ENCODE data around the gene CUEDC1.

GRCh38 chr17:57834146-57834741, 121.0 kb downstream of the CUEDC1 start:
- TF ChIP-seq CTCF (IDR thresholded peaks at IDR 0.05) = peak in 2 of 4 experiments; percentile 6 to 23
- no peak for TF ChIP-seq POLR2A (IDR thresholded peaks at IDR 0.05)

All from prostate gland (tissue), 2 donors.